Measurements from ENCODE around the gene MAP3K10.

MAP3K10 gene

GRCh38 chr19:40175820-40176219 lies 15.4 kb upstream of the MAP3K10 start:
- no peak for DNase-seq

GRCh38 chr19:40177286-40178070 lies 13.7 kb upstream of the MAP3K10 start:
- DNase-seq, result no peak

- no peak for DNase-seq
Observed at GRCh38 chr19:40178756-40179155, 12.5 kb upstream of the MAP3K10 start.

- DNase-seq, result no peak
Observed at GRCh38 chr19:40184273-40184672, 7.0 kb upstream of the MAP3K10 start.

DNA sequence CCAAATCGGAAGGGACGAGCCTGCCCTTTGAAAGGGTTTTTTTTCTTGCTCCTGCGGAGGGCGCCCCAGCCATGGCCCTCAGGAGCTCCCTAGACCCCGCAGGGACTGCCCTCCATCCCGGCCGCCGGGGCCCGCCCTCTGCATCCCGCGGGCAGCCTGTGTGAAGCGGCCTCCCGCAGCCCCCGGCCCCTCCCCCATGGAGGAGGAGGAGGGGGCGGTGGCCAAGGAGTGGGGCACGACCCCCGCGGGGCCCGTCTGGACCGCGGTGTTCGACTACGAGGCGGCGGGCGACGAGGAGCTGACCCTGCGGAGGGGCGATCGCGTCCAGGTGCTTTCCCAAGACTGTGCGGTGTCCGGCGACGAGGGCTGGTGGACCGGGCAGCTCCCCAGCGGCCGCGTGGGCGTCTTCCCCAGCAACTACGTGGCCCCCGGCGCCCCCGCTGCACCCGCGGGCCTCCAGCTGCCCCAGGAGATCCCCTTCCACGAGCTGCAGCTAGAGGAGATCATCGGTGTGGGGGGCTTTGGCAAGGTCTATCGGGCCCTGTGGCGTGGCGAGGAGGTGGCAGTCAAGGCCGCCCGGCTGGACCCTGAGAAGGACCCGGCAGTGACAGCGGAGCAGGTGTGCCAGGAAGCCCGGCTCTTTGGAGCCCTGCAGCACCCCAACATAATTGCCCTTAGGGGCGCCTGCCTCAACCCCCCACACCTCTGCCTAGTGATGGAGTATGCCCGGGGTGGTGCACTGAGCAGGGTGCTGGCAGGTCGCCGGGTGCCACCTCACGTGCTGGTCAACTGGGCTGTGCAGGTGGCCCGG lies 815 bp downstream of the MAP3K10 start:
- no peak for DNase-seq

- no peak for DNase-seq
Observed at GRCh38 chr19:40192758-40193586, 1.7 kb downstream of the MAP3K10 start.

DNA sequence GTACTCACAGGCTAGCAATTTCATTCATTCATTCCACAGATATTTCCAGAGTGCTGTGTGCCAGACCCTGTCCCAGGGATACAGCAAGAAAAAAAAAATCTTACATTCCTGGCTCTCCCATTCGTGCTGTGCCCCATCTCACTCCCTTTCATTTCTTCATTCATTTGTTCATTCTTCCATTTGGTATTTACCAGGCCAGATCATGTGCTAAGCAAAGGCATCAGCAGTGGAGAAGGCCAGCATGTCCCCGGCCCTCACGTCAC lies 2.3 kb downstream of the MAP3K10 start:
- DNase-seq, result no peak

GRCh38 chr19:40198272-40198990 lies 7.2 kb downstream of the MAP3K10 start:
- no peak for DNase-seq

DNA sequence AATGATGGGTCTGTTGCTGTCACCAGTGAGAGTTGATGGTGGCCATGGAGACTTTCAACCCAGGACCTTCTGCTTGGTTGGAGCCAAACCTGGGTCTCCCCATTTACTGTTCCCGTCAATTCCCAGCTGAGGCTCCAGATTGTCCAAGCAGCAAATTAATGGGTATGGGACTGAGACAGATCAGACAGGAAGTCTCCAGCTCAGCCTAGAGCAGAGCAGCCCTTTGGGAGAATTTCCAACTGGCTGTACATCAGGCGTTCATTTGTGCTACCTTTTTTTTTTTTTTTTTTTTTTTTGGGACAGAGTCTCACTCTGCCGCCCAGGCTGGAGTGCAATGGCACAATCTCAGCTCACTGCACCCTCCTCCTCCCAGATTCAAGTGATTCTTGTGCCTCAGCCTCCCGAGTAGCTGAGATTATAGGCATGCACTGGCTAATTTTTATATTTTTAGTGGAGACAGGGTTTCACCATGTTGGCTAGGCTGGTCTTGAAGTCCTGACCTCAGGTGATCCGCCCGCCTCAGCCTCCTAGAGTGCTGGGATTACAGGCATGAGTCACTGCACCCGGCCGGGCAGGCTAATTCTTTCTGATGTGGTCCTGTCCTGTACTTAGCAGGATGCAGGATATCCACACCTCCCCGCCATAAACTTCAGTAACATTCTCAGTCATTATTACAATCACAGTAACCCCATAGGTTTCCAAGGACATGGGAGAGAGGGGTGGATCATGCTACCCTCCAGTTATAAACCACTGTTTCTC lies 9.3 kb downstream of the MAP3K10 start:
- DNase-seq, result no peak

DNA sequence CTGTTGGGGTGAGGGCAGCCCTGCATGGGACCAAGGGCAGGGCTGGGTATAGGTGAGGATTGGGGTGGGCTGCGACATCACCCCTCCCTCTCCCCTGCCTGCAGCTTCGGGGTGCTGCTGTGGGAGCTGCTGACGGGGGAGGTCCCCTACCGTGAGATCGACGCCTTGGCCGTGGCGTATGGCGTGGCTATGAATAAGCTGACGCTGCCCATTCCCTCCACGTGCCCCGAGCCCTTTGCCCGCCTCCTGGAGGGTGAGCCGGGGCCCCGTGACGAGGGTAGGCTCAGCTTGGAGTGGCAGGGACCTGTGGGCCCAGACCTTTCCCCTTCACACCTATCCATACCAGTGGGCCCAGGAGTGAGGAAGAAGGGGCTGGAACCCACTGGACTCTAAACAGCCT lies 13.2 kb downstream of the MAP3K10 start:
- DNase-seq, result no peak

DNA sequence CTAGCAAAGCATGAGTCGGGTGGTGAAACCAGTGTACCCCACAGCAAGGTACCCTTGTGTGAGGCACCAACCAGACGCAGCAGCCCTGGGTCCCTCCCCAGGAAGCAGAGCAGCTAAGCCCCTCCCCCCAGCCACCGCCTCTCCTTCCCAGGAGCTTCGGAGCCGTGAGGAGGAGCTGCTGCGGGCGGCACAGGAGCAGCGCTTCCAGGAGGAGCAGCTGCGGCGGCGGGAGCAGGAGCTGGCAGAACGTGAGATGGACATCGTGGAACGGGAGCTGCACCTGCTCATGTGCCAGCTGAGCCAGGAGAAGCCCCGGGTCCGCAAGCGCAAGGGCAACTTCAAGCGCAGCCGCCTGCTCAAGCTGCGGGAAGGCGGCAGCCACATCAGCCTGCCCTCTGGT lies 14.5 kb downstream of the MAP3K10 start:
- DNase-seq, result no peak

- DNase-seq, result no peak
Observed at GRCh38 chr19:40208602-40209001, 17.4 kb downstream of the MAP3K10 start.

DNA sequence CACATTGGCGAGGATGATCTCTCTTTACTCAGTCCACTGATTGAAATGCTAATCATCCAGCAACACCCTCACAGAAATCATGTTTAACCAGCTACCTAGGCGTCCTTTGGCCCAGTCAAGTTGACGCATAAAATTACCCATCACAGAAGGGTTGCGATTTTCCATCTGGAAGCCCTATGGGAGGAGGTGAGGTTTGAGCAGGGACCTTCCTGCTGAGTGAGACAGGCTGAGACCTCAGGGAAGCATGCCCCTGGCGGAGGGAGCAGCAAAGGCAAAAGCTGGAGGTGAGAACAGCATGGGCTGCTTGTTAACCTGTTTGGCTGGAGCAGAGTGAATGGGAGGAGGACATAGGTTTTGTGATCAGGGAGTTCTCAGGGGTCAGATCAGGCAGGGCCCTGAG lies 19.7 kb downstream of the MAP3K10 start:
- no peak for DNase-seq

GRCh38 chr19:40213251-40213829 lies 22.1 kb downstream of the MAP3K10 start:
- no peak for DNase-seq

GRCh38 chr19:40213882-40214570 lies 22.8 kb downstream of the MAP3K10 start:
- no peak for DNase-seq

GRCh38 chr19:40214936-40215335 lies 23.7 kb downstream of the MAP3K10 start:
- no peak for DNase-seq

DNA sequence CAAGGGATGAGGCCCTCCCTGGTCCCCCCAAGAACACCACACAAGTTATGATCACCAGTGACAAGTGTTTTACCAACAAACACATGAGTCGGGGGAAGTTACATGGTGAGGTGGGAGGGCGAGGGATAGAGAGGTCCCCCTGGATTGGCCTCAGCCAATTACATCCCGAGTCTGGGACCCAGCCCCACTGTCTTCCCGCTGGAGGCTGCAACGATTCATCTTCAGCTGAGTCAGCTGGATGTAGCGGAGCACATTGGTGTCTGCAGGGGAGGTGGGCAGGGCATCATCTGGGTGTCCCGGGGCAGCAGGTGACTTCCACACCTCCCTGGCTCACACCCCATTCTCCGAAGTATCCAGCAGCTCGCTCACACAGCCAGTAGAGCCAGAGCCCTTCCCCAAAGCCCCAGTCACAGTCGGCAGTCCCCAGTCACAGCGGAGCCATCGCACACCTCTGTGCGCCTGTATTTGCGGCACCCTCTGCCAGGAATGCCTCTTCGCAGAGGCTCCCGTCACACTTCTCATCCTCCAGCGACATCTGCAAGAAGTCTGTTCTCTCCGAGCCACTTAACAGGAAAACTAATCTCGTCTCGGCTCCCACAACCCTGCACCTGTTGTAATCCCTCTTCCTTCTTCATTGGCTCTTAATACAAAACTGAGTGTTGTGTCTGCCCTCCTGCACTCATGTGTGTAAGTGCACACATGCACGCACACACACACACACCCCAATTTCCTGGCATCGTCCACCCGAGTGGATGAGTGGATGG lies 25.0 kb downstream of the MAP3K10 start:
- DNase-seq, result no peak

- DNase-seq, result no peak
Observed at GRCh38 chr19:40216777-40217026, 25.5 kb downstream of the MAP3K10 start.

GRCh38 chr19:40217027-40217810 lies 26.0 kb downstream of the MAP3K10 start:
- no peak for DNase-seq

Measured in GF-D8 (cell line).